Thyroid gland (tissue), 4 donors: ENCODE results near the gene C2CD3.

ENCODE experiments used
- CTCF ChIP-seq, 6 experiments: fragments of 200-600 bp in 3 of 6; fragments of 450-650 bp in 3 of 6; sonication (generic) in 3 of 6; IDR thresholded peaks; one replicate each; pipeline ENCODE4 v1.5.1; 2016 to 2019; ENCODE audit warnings: antibody characterized with exemption in 6 of 6, mild to moderate bottlenecking in 2 of 6, inconsistent platforms in 1 of 6, moderate library complexity in 1 of 6
- POLR2A ChIP-seq, 2 donors: fragments of 450-650 bp; IDR thresholded peaks; one replicate each; pipeline ENCODE4 v1.6.1; 2017; ENCODE audit warnings: antibody characterized with exemption in 2 of 2, mild to moderate bottlenecking in 2 of 2, moderate library complexity in 1 of 2

- TF ChIP-seq CTCF (IDR thresholded peaks at IDR 0.05) (no peak), POLR2A (IDR thresholded peaks at IDR 0.05) (no peak)
Measured at GRCh38 chr11:73971175-73971719, 199.6 kb downstream of the C2CD3 start.
